ENCODE data around the gene CREB5. TPM values are rescaled to one million over a fixed set of nuclear protein-coding genes. Genes with fewer than 3 reads are reported as not detected.
A peak's percentile ranks its signal among the peaks of the same experiment; 100 is the strongest.

Gene CREB5
- total RNA-seq, 1 experiment from 2014 or later = 2.1 TPM

- Histone ChIP-seq H3K79me2 (ENCODE audit: low read depth) (no peaks in the 10 kb centered on the region), H3K4me2 (no peak overlapping the region), H4K20me1 (ENCODE audit: insufficient read depth) (no peaks in the 10 kb centered on the region), H2AFZ (no peak overlapping the region), H3K9me2 (ENCODE audit: insufficient read depth) (no peaks in the 10 kb centered on the region), H3K4me1 (replicated peaks; ENCODE audit: insufficient read depth) (peaks cover 42% of the 10 kb centered on the region), H3K27me3 (ENCODE audit: insufficient read depth, low read depth) (peaks cover 22% of the 10 kb centered on the region; the same call in 1 of the 2 replicates), H3K27ac (no peak overlapping the region), H3K4me3 (no peak overlapping the region), H3K9me3 (ENCODE audit: insufficient read depth, low read depth) (no peaks in the 10 kb centered on the region; the same call in 1 of the 2 replicates), H3K36me3 (ENCODE audit: low read depth) (no peaks in the 10 kb centered on the region), H3F3A (ENCODE audit: insufficient read depth, low read depth) (peaks cover 27% of the 10 kb centered on the region)
- BruUV-seq (replicated peaks) = no TSS peak
- intact Hi-C loops (cut with micrococcal nuclease; ENCODE audit: unreplicated experiment) = no loop called here
- ChIA-PET CTCF (no interaction called here), POLR2A (ENCODE audit: unreplicated experiment) (no interaction called here)
- TF ChIP-seq EZH2 (IDR thresholded peaks at IDR 0.05; ENCODE audit: low read depth) = no peak
- TF ChIP-seq, protein P1, sequence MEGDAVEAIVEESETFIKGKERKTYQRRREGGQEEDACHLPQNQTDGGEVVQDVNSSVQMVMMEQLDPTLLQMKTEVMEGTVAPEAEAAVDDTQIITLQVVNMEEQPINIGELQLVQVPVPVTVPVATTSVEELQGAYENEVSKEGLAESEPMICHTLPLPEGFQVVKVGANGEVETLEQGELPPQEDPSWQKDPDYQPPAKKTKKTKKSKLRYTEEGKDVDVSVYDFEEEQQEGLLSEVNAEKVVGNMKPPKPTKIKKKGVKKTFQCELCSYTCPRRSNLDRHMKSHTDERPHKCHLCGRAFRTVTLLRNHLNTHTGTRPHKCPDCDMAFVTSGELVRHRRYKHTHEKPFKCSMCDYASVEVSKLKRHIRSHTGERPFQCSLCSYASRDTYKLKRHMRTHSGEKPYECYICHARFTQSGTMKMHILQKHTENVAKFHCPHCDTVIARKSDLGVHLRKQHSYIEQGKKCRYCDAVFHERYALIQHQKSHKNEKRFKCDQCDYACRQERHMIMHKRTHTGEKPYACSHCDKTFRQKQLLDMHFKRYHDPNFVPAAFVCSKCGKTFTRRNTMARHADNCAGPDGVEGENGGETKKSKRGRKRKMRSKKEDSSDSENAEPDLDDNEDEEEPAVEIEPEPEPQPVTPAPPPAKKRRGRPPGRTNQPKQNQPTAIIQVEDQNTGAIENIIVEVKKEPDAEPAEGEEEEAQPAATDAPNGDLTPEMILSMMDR (conservative IDR thresholded peaks at IDR 0.05) = no peak
- DNase-seq = no peak
These were observed 164.3 kb downstream of the CREB5 start for GRCh38 chr7:28576656-28577055.

GRCh38 chr7:28579571-28579970 is 167.3 kb downstream of the CREB5 start:
- H3K27me3 ChIP-seq (ENCODE audit: insufficient read depth, low read depth) = peaks cover 28% of the 10 kb centered on the region; the same call in 1 of the 2 replicates
- no peaks in the 10 kb centered on the region for H3K79me2 ChIP-seq (ENCODE audit: low read depth)
- ChIA-PET CTCF (interaction anchor here (0.7 kb wide), 1 partner anchor 23 kb away, joined by 25 read pairs; no protein-coding TSS in a partner anchor), POLR2A (ENCODE audit: unreplicated experiment) (no interaction called here)
- peaks cover 12% of the 10 kb centered on the region for H3K4me1 ChIP-seq (replicated peaks; ENCODE audit: insufficient read depth)
- no peaks in the 10 kb centered on the region for H3K9me3 ChIP-seq (ENCODE audit: insufficient read depth, low read depth)
- no peaks in the 10 kb centered on the region for H3K9me2 ChIP-seq (ENCODE audit: insufficient read depth)
- H4K20me1 ChIP-seq (ENCODE audit: insufficient read depth) = no peaks in the 10 kb centered on the region
- intact Hi-C loops (cut with micrococcal nuclease; ENCODE audit: unreplicated experiment) = no loop called here
- no peaks in the 10 kb centered on the region for H3K36me3 ChIP-seq (ENCODE audit: low read depth)
- H3K4me3 ChIP-seq = no peak overlapping the region
- H2AFZ ChIP-seq = no peak overlapping the region
- peaks cover 8% of the 10 kb centered on the region; the same call in 1 of the 2 replicates for H3F3A ChIP-seq (ENCODE audit: insufficient read depth, low read depth)
- no peak for TF ChIP-seq EZH2 (IDR thresholded peaks at IDR 0.05; ENCODE audit: low read depth)
- TF ChIP-seq, protein P1 (conservative IDR thresholded peaks at IDR 0.05) = no peak
- no TSS peak for BruUV-seq (replicated peaks)
- peak in 1 of 2 experiments; percentile 63 for DNase-seq
- no peak overlapping the region for H3K27ac ChIP-seq
- no peak overlapping the region for H3K4me2 ChIP-seq

DNA sequence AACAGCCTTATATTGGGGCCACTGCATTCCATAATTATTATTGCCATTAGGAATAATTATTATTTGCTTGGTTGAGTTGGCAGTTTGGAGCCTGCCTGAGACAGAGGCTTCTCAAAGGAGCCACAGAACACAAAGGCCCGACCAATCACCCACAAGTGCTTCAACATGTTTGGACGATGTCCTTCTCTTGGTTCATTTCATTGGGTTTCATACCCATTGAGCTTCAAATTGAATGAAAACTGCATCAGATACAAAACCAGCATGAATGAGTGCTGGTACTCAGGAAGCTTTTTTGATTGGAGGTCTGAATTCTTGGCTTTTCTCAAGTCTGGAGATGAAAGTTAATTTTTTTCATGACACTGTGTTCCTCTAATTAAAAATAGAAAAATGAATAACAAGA is 168.3 kb downstream of the CREB5 start:
- ChIA-PET POLR2A (ENCODE audit: unreplicated experiment) (no interaction called here), CTCF (no interaction called here)
- Histone ChIP-seq H3K27me3 (ENCODE audit: insufficient read depth, low read depth) (peaks cover 24% of the 10 kb centered on the region; the same call in 1 of the 2 replicates), H3K4me2 (no peak overlapping the region), H3K4me1 (replicated peaks; ENCODE audit: insufficient read depth) (peaks cover 1% of the 10 kb centered on the region; the same call in 1 of the 2 replicates), H2AFZ (no peak overlapping the region), H4K20me1 (ENCODE audit: insufficient read depth) (no peaks in the 10 kb centered on the region), H3F3A (ENCODE audit: insufficient read depth, low read depth) (no peaks in the 10 kb centered on the region), H3K9me2 (ENCODE audit: insufficient read depth) (no peaks in the 10 kb centered on the region), H3K9me3 (ENCODE audit: insufficient read depth, low read depth) (no peaks in the 10 kb centered on the region), H3K79me2 (ENCODE audit: low read depth) (no peaks in the 10 kb centered on the region), H3K4me3 (no peak overlapping the region), H3K36me3 (ENCODE audit: low read depth) (no peaks in the 10 kb centered on the region), H3K27ac (no peak overlapping the region)
- no peak for TF ChIP-seq EZH2 (IDR thresholded peaks at IDR 0.05; ENCODE audit: low read depth)
- TF ChIP-seq, protein P1 (conservative IDR thresholded peaks at IDR 0.05) = no peak
- no TSS peak for BruUV-seq (replicated peaks)
- no peak for DNase-seq
- intact Hi-C loops (cut with micrococcal nuclease; ENCODE audit: unreplicated experiment) = no loop called here
